ENCODE measurements around the gene EIF4A3.

GRCh38 chr17:80101946-80102663, 44.8 kb downstream of the EIF4A3 start:
- no peak for TF ChIP-seq CTCF (conservative IDR thresholded peaks at IDR 0.05; ENCODE audit: low read length)
- TF ChIP-seq EZH2phosphoT487 (IDR thresholded peaks at IDR 0.05; ENCODE audit: borderline replicate concordance, low read depth, low read length): no peak
